PC-3 (cell line): ENCODE results near the gene XYLT2. TPM values are rescaled to one million over a fixed set of nuclear protein-coding genes. Genes with fewer than 3 reads are reported as not detected.

Source experiments
- ATAC-seq: fragments of 200-7000 bp; cut with Tn5 transposase; 2 replicates; pipeline ENCODE4 v1.9.1; 2020; ENCODE audit warnings: mild to moderate bottlenecking, moderate library complexity
- BruUV-seq: library from RNA; stranded (reverse); fragments of 400-500 nt; replicated peaks from 2 replicates; lab custom pipeline; 2021; lab: Mats Ljungman, UMichigan
- CTCF ChIA-PET: fragments of 300-600 bp; sonication (Branson Sonifier 250); formaldehyde crosslinking; loops from one replicate; lab custom pipeline; 2022; ENCODE audit warnings: antibody characterized with exemption; lab: Charles Lee
- POLR2A ChIA-PET: fragments of 300-600 bp; sonication (Branson Sonifier 250); formaldehyde crosslinking; loops from one replicate; lab custom pipeline; 2022; ENCODE audit warnings: antibody characterized with exemption; ENCODE audit not compliant: unreplicated experiment; lab: Charles Lee
- DNase-seq: peaks from one replicate; pipeline ENCODE4 v3.0.0-alpha.2; 2015
- H2AFZ ChIP-seq: fragments of 300-600 bp; sonication (generic); 2 replicates; pipeline ENCODE4 v1.6.0; 2016; ENCODE audit warnings: antibody characterized with exemption, low read length
- H3F3A ChIP-seq: fragments of 300-600 bp; sonication (generic); one replicate; pipeline ENCODE4 v1.6.0; 2017; ENCODE audit warnings: antibody characterized with exemption, low read length, control low read depth, mild to moderate bottlenecking; ENCODE audit not compliant: unreplicated experiment
- H3K27ac ChIP-seq: fragments of 300-600 bp; sonication (generic); 2 replicates; pipeline ENCODE4 v1.5.1; 2016; ENCODE audit warnings: mild to moderate bottlenecking, low read length
- H3K27me3 ChIP-seq: fragments of 300-600 bp; sonication (generic); 2 replicates; pipeline ENCODE4 v1.6.1; 2016; ENCODE audit warnings: low read length, mixed read lengths
- H3K36me3 ChIP-seq: fragments of 300-600 bp; sonication (generic); 2 replicates; pipeline ENCODE4 v1.6.1; 2016; ENCODE audit warnings: low read depth, mixed run types, low read length, mixed read lengths
- H3K4me1 ChIP-seq: fragments of 300-600 bp; sonication (generic); 2 replicates; pipeline ENCODE4 v1.5.1; 2016; ENCODE audit warnings: low read length; ENCODE audit not compliant: insufficient read depth
- H3K4me2 ChIP-seq: fragments of 300-600 bp; sonication (generic); 2 replicates; pipeline ENCODE4 v1.6.0; 2016; ENCODE audit warnings: low read length
- H3K4me3 ChIP-seq: fragments of 300-600 bp; sonication (generic); 2 replicates; pipeline ENCODE4 v1.5.1; 2016; ENCODE audit warnings: mild to moderate bottlenecking, low read length, mixed read lengths
- H3K79me2 ChIP-seq: fragments of 300-600 bp; sonication (generic); 2 replicates; pipeline ENCODE4 v1.6.1; 2017; ENCODE audit warnings: low read length, mixed read lengths
- H3K9ac ChIP-seq: fragments of 300-600 bp; sonication (generic); 2 replicates; pipeline ENCODE4 v1.6.0; 2016; ENCODE audit warnings: mild to moderate bottlenecking, low read length
- H3K9me2 ChIP-seq: fragments of 300-600 bp; sonication (generic); replicated peaks from 2 replicates; pipeline ENCODE4 v1.6.1; 2016; ENCODE audit warnings: mixed run types, low read length, mixed read lengths
- H3K9me3 ChIP-seq: fragments of 300-600 bp; sonication (generic); 2 replicates; pipeline ENCODE4 v1.6.1; 2016; ENCODE audit warnings: low read length, mixed read lengths
- H4K20me1 ChIP-seq: fragments of 300-600 bp; sonication (generic); 2 replicates; pipeline ENCODE4 v1.6.1; 2016; ENCODE audit warnings: low read length, mixed read lengths
- CTCF ChIP-seq: fragments of 300-600 bp; sonication (generic); conservative IDR thresholded peaks from 2 replicates; pipeline ENCODE4 v1.5.1; 2017; ENCODE audit warnings: antibody characterized with exemption, low read depth, mild to moderate bottlenecking, low read length
- EZH2 ChIP-seq: fragments of 300-600 bp; sonication (generic); IDR thresholded peaks from one replicate; pipeline ENCODE4 v1.6.1; 2017; ENCODE audit warnings: antibody characterized with exemption, mild to moderate bottlenecking, low read length; ENCODE audit not compliant: unreplicated experiment
- EZH2phosphoT487 ChIP-seq: fragments of 300-600 bp; sonication (generic); IDR thresholded peaks from 2 replicates; pipeline ENCODE4 v1.6.1; 2018; ENCODE audit warnings: mild to moderate bottlenecking, antibody characterized with exemption, low read length, borderline replicate concordance
- intact Hi-C: fragments of 100-400 bp; cut with micrococcal nuclease; formaldehyde crosslinking; loops from 2 replicates; pipeline ENCODE4 v1.9.0; 2023
- total RNA-seq: library from RNA; depleted of rRNA; stranded (reverse); fragments of >200 nt; gene quantifications from 2 replicates; pipeline ENCODE4 v1.2.3, GENCODE V29; 2014

Gene XYLT2
- total RNA-seq, 1 experiment from 2014 or later: 53.5 TPM

- no peak overlapping the region for H2AFZ ChIP-seq
- no peak overlapping the region for H3K27ac ChIP-seq
- ATAC-seq: no peak
- H3K9ac ChIP-seq: no peak overlapping the region
- no peaks in the 10 kb centered on the region for H3K4me1 ChIP-seq
- no peaks in the 10 kb centered on the region for H3K79me2 ChIP-seq
- no peaks in the 10 kb centered on the region for H4K20me1 ChIP-seq
- H3K9me2 ChIP-seq: no peaks in the 10 kb centered on the region
- DNase-seq: no peak
- intact Hi-C loops: no loop called here
- POLR2A ChIA-PET: no interaction called here
- H3K27me3 ChIP-seq: peaks cover 9% of the 10 kb centered on the region; the same call in 1 of the 2 replicates
- H3K4me3 ChIP-seq: no peak overlapping the region
- no peaks in the 10 kb centered on the region for H3K9me3 ChIP-seq
- H3K4me2 ChIP-seq: no peak overlapping the region
- TF ChIP-seq EZH2 (no peak), EZH2phosphoT487 (no peak), CTCF (no peak)
- BruUV-seq: no TSS peak
- CTCF ChIA-PET: no interaction called here
- H3F3A ChIP-seq: no peaks in the 10 kb centered on the region
- no peaks in the 10 kb centered on the region for H3K36me3 ChIP-seq
These were observed 27.2 kb upstream of the XYLT2 start for GRCh38 chr17:50318501-50319285.

- ATAC-seq (no peak), DNase-seq (no peak)
- Histone ChIP-seq H3K4me1 (no peaks in the 10 kb centered on the region), H3K9ac (no peak overlapping the region), H3F3A (no peaks in the 10 kb centered on the region), H3K79me2 (no peaks in the 10 kb centered on the region), H2AFZ (no peak overlapping the region), H3K9me3 (no peaks in the 10 kb centered on the region), H3K36me3 (no peaks in the 10 kb centered on the region), H3K4me2 (no peak overlapping the region), H3K4me3 (no peak overlapping the region), H3K27me3 (peaks cover 3% of the 10 kb centered on the region; the same call in 1 of the 2 replicates), H3K9me2 (no peaks in the 10 kb centered on the region), H3K27ac (no peak overlapping the region), H4K20me1 (no peaks in the 10 kb centered on the region)
- no peak for TF ChIP-seq EZH2
- no peak for TF ChIP-seq EZH2phosphoT487
- TF ChIP-seq CTCF: no peak
- intact Hi-C loops: no loop called here
- no TSS peak for BruUV-seq
- POLR2A ChIA-PET: no interaction called here
- CTCF ChIA-PET: no interaction called here
These were observed 26.5 kb upstream of the XYLT2 start for GRCh38 chr17:50319306-50320004.

- Histone ChIP-seq H3K9me2 (no peaks in the 10 kb centered on the region), H3K79me2 (no peaks in the 10 kb centered on the region), H3K4me3 (no peak overlapping the region), H3K36me3 (no peaks in the 10 kb centered on the region), H3K27me3 (no peaks in the 10 kb centered on the region), H4K20me1 (no peaks in the 10 kb centered on the region), H3F3A (no peaks in the 10 kb centered on the region), H3K9ac (no peak overlapping the region), H3K4me1 (no peaks in the 10 kb centered on the region), H3K9me3 (no peaks in the 10 kb centered on the region), H3K4me2 (no peak overlapping the region), H3K27ac (no peak overlapping the region), H2AFZ (no peak overlapping the region)
- POLR2A ChIA-PET: interaction anchor here (0.6 kb wide), 1 partner anchor 24 kb away, joined by 3 read pairs; the partner anchor contains the start of gene XYLT2
- TF ChIP-seq EZH2 (no peak), CTCF (no peak), EZH2phosphoT487 (no peak)
- no peak for ATAC-seq
- intact Hi-C loops: no loop called here
- no TSS peak for BruUV-seq
- no peak for DNase-seq
- CTCF ChIA-PET: no interaction called here
These were observed 23.7 kb upstream of the XYLT2 start for GRCh38 chr17:50322271-50322670.
